ENCODE results near the gene UGGT1.
"Not testable (repeated sequence)": the region's sequence is repeated elsewhere in the genome, so short reads cannot be mapped to it uniquely, and the experiment has no call there.

UGGT1 gene

GRCh38 chr2:128174067-128174466 is 83.1 kb downstream of the UGGT1 start:
- DNase-seq = not testable (repeated sequence)

DNA sequence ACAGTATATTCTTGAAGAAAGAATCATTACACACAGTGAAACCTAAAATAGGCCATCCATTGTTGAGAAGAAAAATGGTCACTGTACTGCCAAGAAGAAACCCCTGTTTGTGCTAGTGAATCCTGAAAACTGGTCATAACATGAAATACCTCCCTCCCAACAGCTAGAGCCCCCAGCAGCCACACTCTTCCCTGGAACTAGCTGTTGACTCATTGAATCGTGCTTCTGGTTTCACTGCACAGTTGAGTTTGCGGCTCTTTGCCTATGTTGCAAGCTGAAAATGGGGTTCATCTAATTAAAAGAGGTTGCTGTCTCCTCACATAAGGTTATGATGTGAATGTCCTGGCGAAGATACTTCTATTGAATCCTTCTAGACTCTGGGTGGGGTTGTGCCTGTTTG is 86.3 kb downstream of the UGGT1 start:
- no peak for DNase-seq

GRCh38 chr2:128178149-128178649 is 87.2 kb downstream of the UGGT1 start:
- no peak for DNase-seq

DNA sequence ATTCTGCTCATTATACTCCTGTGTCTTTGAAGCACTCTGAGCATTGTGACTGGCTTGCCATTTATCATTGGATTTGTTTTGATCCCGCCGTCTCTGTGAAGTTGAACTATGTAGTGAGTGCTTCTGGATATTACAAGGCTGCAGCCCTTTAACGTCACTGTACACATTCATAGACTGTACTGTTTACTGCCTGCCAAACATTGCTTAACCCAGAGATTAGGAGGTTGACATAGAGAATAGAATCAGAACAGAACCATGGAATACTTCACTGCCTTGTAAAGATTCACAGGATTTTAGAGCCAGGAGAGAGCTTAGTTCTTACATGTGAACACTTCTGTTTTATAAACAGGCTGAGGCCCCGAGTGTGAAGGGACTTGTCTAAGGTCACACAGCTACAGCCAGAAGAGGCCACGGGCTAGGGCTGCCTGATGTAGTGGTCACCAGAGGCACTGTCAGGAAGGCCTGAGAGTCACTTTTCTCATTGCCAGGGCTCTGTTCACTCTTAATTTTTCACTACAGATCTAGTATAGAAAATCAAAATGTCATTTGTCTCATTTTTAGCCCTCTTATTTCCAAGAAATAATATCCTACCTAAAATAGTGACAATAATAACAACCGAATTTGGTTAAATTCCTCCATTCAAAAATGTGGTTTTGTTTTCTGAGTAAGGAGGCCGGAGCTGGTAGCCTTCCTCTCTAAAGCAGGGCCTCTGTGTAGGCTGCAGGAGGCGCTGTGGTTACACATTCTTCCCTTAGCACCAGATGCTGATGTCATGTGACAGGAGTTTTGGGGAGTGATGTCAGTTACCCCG is 87.9 kb downstream of the UGGT1 start:
- DNase-seq = peak; percentile 11 to 25

DNA sequence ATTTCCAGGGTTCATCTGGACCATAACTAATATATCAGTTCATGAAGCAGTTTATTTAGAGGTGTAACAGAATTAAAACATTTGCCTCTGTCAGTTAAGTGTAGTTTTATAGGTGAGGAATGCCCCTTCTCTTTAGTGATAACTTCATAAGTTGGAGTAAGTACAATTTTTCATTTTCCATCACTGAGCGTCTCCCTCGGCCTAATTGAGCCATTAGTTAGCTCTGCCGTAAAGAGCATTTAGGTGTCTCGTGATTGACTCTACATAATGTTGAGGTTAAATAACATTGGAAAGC is 88.4 kb downstream of the UGGT1 start:
- no peak for DNase-seq

- no peak for DNase-seq
Observed at GRCh38 chr2:128180031-128180430, 89.0 kb downstream of the UGGT1 start.

DNA sequence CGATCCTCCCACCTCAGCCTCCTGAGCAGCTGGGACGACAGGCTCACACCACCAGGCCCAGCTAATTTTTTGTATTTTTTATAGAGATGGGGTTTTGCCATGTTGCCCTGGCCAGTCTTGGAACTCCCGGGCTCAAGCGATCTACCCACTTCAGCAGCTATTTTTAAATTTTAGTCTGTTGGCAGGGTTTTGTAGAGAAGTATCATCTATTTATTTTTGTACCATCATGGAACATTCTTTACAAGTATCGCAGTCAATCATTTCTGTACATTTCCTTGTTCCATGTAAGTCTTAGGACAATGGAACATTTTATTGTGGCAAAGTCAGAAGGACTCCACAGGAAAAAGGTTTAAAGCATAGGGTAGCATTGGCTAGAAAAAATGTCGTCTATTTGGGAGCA is 94.6 kb downstream of the UGGT1 start:
- DNase-seq = no peak

DNA sequence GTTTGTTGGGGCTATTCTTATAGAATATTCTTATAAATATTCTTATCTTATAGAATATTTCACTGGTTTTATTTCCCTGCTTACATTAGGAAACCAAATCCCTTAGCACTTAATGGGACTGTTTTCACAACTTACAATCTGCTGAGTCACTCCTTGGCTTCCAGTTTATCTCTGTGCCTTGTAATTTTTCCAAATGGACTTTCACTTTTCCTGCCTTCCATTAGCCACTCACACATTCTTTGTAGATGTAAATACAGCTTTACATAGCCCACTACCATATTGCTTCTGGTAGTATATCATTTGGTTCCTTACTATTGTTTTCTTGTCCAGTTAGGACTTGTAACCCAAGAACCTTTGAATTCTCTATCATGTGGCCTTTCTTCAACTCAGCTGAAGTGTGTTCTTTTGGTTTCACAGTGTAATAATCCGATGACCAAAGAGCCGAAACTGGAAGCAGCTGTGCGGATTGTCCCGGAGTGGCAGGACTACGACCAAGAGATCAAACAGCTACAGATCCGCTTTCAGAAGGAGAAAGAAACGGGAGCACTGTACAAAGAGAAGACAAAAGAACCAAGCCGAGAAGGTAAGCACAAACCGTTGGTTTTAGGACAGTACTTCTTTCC is 96.1 kb downstream of the UGGT1 start:
- no peak for DNase-seq

- DNase-seq = no peak
Observed at GRCh38 chr2:128195435-128195984, 104.5 kb downstream of the UGGT1 start.

DNA sequence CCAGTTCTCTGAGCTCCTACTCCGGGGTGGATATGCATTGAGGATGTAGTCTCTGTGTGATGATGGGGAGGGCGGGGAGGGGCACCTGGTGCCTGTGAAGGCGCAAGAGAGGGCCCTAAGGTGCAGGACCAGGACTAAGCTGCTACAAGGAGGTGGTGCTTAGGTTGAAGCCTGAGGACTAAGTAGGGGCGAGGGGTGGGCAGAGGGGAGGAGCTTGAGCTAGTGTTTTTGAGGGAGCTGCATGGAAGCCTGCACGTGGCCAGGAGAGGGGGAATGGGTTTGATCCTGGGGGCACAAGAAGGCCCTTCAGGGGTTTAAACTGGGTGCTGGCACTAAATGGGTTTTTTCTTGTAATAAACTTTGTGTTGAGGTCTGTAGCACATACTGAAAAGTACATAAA is 105.0 kb downstream of the UGGT1 start:
- no peak for DNase-seq

DNA sequence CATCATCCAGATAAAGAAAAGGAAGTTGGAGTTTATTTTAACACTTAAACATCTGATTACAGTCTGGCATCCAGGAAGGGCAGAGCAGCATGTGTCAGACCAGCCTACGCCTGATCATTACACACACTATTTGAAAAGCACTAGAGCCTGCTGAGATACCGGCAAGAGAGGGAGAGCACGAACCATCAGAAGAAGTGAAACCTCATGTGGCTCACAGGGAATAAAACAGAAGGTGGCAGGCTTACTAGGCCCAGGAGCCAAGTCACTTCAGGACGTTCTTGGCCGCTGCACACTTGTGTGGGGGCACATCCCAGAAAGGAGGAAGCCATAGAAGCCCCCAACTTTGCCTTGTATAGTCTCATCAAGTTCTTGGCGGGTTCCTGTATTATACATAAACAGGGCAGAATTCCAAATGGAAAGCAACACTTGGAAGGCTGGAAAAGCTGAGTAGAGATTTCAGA is 105.5 kb downstream of the UGGT1 start:
- DNase-seq = no peak

DNA sequence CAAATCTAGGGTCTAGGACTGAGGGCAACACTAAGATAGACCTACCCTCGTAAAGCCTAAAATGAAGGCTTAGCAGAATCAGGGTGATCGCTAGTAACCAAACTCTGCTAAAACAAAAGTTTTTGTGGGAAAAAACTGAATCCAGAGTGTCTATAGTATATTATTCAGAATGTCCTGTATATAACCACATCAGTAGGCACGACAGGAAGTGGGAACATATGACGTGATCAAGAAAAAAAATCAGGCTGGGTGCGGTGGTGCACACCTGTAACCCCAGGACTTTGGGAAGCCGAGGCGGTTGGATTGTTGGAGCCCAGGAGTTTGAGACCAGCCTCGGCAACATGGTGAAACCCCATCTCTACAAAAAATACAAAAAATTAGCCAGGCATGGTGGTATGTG is 106.1 kb downstream of the UGGT1 start:
- no peak for DNase-seq

DNA sequence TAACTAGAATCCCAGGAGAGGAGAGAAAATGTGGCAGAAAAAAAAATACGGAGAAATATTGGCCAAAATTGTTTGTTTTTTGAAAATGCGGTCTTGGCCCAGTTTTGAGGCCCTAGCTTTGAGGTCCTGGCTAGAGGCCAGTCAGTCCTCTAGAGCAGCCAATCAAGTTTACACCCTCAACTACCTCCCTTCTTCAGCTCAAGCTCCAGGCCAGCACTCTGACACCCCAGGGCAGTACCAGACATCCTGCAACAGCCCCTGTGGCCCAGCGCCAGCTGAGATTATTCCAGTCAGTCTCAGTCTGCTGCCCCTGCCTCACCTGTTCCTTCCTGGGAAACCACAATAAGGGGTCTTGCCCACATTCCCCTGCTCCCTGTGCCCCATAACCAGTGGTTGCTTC is 107.7 kb downstream of the UGGT1 start:
- DNase-seq = no peak

- DNase-seq = no peak
Observed at GRCh38 chr2:128199141-128199540, 108.1 kb downstream of the UGGT1 start.

GRCh38 chr2:128202791-128203190 is 111.8 kb downstream of the UGGT1 start:
- DNase-seq = no peak

DNA sequence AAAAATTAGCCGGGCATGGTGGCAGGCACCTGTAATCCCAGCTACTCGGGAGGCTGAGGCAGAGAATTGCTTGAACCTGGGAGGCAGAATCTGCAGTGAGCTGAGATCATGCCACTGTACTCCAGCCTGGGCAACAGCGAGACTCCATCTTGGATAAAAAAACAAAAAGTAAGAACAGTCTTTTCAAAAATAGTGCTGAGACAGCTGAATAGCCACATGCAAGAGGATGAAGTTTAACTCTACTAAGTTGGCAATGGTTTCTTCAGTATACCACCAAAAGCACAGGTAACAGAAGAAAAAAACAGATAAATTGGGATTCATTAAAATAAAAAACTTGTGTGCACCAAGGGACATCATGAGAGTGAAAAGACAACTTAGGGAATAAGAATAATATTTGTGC is 115.2 kb downstream of the UGGT1 start:
- DNase-seq = no peak

DNA sequence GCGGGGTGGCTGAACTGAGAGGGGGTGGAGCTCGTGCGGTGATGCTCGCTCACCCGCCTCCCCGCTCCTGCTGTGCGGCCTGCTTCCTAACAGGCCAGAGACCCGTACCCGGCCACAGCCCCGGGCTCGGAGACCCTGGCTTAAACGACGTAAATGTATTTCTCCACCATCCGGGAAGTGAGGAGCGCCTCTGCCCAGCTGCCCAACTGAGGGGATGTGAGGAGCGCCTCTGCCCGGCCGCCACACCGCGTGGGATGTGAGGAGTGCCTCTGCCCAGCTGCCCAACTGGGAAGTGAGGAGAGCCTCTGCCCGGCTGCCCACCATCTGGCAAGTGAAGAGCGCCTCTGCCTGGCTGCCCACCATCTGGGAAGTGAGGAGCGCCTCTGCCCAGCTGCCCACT is 117.0 kb downstream of the UGGT1 start:
- no peak for DNase-seq

GRCh38 chr2:128208631-128209324 is 117.8 kb downstream of the UGGT1 start:
- DNase-seq = not testable (repeated sequence)

DNA sequence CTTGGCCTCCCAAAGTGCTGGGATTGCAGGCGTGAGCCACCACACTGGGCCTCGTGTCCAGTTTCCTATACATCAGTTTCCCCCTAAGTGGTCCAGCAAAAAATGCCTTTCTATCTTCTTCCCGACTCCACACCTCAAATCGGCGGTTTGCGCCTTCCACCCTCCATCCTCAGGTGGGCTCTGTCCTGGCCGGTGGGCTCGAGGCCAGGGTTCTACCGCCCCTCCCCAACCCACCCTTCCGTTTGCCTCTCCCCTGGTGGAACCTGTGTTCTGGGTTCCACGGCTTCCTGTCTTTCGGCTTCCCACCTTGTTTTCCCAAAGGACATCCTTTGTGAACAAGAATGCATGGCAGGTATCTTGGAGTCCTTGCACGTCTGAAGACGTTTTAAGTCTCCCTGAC is 123.3 kb downstream of the UGGT1 start:
- no peak for DNase-seq

- no peak for DNase-seq
Observed at GRCh38 chr2:128214866-128215460, 124.0 kb downstream of the UGGT1 start.

DNA sequence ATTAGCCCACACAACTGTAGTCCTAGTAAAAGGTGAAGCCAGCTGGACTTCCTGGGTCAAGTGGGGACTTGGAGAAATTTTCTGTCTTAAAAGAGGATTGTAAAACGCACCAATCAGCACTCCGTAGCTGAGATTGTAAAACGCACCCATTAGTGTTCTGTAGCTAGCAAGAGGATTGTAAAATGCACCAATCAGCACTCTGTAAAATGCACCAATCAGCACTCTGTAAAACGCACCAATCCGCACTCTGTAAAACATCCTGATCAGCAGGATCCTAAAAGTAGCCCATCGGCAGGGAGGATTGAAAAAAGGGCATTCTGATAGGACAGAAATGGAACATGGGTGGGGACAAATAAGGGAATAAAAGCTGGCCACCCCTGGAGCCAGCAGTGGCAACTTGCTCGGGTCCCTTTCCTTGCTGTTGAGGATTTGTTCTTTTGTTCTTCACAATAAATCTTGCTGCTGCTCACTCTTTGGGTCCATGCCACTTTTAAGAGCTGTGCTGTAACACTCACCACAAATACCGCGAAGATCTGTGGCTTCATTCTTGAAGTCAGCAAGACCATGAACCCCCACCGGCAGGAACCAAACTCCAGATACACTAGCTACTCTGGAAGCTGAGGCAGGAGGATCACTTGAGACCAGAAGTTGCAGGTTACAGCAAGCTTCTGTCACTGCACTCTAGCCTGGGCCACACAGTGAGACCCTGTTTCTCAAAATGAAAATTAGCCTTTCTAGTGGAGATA is 125.1 kb downstream of the UGGT1 start:
- no peak for DNase-seq

- DNase-seq = no peak
Observed at GRCh38 chr2:128217671-128218070, 126.7 kb downstream of the UGGT1 start.

DNA sequence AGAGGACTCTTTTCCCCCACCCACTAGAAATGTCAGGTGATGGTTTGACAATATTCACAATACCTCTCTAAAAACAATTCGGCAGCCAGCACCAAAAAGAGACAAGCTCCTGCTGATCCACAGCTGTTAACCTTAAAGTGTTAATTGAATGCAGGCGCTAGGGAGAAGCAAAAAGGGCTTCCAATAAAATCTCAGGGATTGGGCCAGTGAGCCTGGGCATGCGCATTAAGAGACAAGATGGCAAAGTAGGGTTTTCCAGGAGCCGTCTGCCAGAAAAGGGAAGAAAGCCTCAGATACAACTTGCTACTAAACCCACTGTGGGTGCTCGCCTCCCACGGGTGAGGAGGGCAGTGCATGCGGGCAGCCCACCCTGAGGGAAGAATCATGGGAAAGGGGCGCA is 128.9 kb downstream of the UGGT1 start:
- DNase-seq = no peak
